WTC11 (cell line): Measurements from ENCODE around the gene PIP4K2C. TPM values are rescaled to one million over a fixed set of nuclear protein-coding genes. Genes with fewer than 3 reads are reported as not detected.

Experiments
- ATAC-seq: fragments of 200-7000 bp; cut with Tn5 transposase; 2 replicates; pipeline ENCODE4 v1.10.0; 2021; ENCODE audit warnings: mild to moderate bottlenecking, moderate library complexity
- CTCF ChIA-PET: fragments of 300-600 bp; sonication (Branson Sonifier 250); formaldehyde crosslinking; loops from one replicate; lab custom pipeline; 2021; ENCODE audit warnings: antibody characterized with exemption; lab: Charles Lee
- POLR2A ChIA-PET: fragments of 350-600 bp; sonication (Branson Sonifier 250); formaldehyde crosslinking; loops from one replicate; lab custom pipeline; 2021; ENCODE audit warnings: antibody characterized with exemption; lab: Charles Lee
- DNase-seq: peaks from one replicate; pipeline ENCODE4 v3.0.0; 2021; ENCODE audit warnings: low spot score
- H3K27ac Mint-ChIP-seq: 2 replicates; pipeline ENCODE4 v1.8.0; 2021; ENCODE audit warnings: mixed read lengths
- H3K27me3 Mint-ChIP-seq: 2 replicates; pipeline ENCODE4 v1.8.0; 2021; ENCODE audit warnings: low read depth, mild to moderate bottlenecking, moderate library complexity, mixed read lengths
- H3K36me3 Mint-ChIP-seq: 2 replicates; pipeline ENCODE4 v1.8.0; 2021; ENCODE audit warnings: mixed read lengths
- H3K4me1 Mint-ChIP-seq: 2 replicates; pipeline ENCODE4 v1.8.0; 2022; ENCODE audit warnings: mixed read lengths
- H3K4me3 Mint-ChIP-seq: 2 replicates; pipeline ENCODE4 v1.8.0; 2021; ENCODE audit warnings: mild to moderate bottlenecking, moderate library complexity, mixed read lengths
- H3K9me3 Mint-ChIP-seq: 2 replicates; pipeline ENCODE4 v1.8.0; 2021; ENCODE audit warnings: mixed read lengths
- CREB1 ChIP-seq: sonication (generic); formaldehyde crosslinking; IDR thresholded peaks from 2 replicates; pipeline ENCODE4 v1.8.0; 2023; ENCODE audit warnings: mild to moderate bottlenecking, missing genetic modification reagents
- ELF4 ChIP-seq: sonication (generic); formaldehyde crosslinking; IDR thresholded peaks from 2 replicates; pipeline ENCODE4 v1.8.1; 2022; ENCODE audit warnings: low read depth, mild to moderate bottlenecking, moderate library complexity, missing genetic modification reagents
- EMX1 ChIP-seq: fragments of 250-450 bp; sonication (Bioruptor Pico); IDR thresholded peaks from 2 replicates; pipeline ENCODE4 v1.8.0; 2021; ENCODE audit warnings: mild to moderate bottlenecking
- FOXP1 ChIP-seq: sonication (generic); formaldehyde crosslinking; IDR thresholded peaks from 2 replicates; pipeline ENCODE4 v1.8.0; 2022; ENCODE audit warnings: missing genetic modification reagents, mild to moderate bottlenecking, moderate library complexity, borderline replicate concordance
- GRHL2 ChIP-seq: fragments of 250-450 bp; sonication (Bioruptor Pico); IDR thresholded peaks from 2 replicates; pipeline ENCODE4 v1.8.0; 2022; ENCODE audit warnings: mild to moderate bottlenecking, moderate library complexity; ENCODE audit not compliant: insufficient replicate concordance, severe bottlenecking
- JAZF1 ChIP-seq: fragments of 250-450 bp; sonication (Bioruptor Pico); IDR thresholded peaks from 2 replicates; pipeline ENCODE4 v1.9.0; 2021; ENCODE audit warnings: moderate library complexity, mild to moderate bottlenecking, inconsistent platforms
- SMAD4 ChIP-seq: sonication (generic); formaldehyde crosslinking; IDR thresholded peaks from 2 replicates; pipeline ENCODE4 v1.8.0; 2022; ENCODE audit warnings: mild to moderate bottlenecking, missing genetic modification reagents
- ZNF232 ChIP-seq: sonication (generic); formaldehyde crosslinking; IDR thresholded peaks from 2 replicates; pipeline ENCODE4 v1.8.0; 2022; ENCODE audit warnings: mild to moderate bottlenecking, missing genetic modification reagents
- ZNF396 ChIP-seq: fragments of 250-450 bp; sonication (Bioruptor Pico); IDR thresholded peaks from 2 replicates; pipeline ENCODE4 v1.8.0; 2021; ENCODE audit warnings: mild to moderate bottlenecking, moderate library complexity, borderline replicate concordance
- total RNA-seq: library from RNA; stranded (reverse); gene quantifications from 3 replicates; pipeline ENCODE4 v1.2.3, GENCODE V29; 2021
- TF ChIP-seq, protein P1 (sequence below): sonication (generic); formaldehyde crosslinking; conservative IDR thresholded peaks from 2 replicates; pipeline ENCODE4 v1.8.1; 2023; ENCODE audit warnings: mild to moderate bottlenecking, low read depth, missing genetic modification reagents, moderate library complexity
- TF ChIP-seq, protein P2 (sequence below): sonication (generic); formaldehyde crosslinking; IDR thresholded peaks from 2 replicates; pipeline ENCODE4 v1.8.1; 2023; ENCODE audit warnings: mild to moderate bottlenecking, missing genetic modification reagents, borderline replicate concordance
- TF ChIP-seq, protein P3 (sequence below): sonication (generic); formaldehyde crosslinking; IDR thresholded peaks from 2 replicates; pipeline ENCODE4 v1.8.0; 2022; ENCODE audit warnings: mild to moderate bottlenecking, missing genetic modification reagents
- TF ChIP-seq, protein P4 (sequence below): sonication (generic); formaldehyde crosslinking; IDR thresholded peaks from 2 replicates; pipeline ENCODE4 v1.8.1; 2022; ENCODE audit warnings: missing genetic modification reagents, borderline replicate concordance
- TF ChIP-seq, protein P5 (sequence below): sonication (generic); formaldehyde crosslinking; IDR thresholded peaks from 2 replicates; pipeline ENCODE4 v1.8.0; 2023; ENCODE audit warnings: missing genetic modification reagents, mild to moderate bottlenecking, borderline replicate concordance
- TF ChIP-seq, protein P6 (sequence below): sonication (generic); formaldehyde crosslinking; IDR thresholded peaks from 2 replicates; pipeline ENCODE4 v1.8.1; 2023; ENCODE audit warnings: mild to moderate bottlenecking, moderate library complexity, missing genetic modification reagents

Gene PIP4K2C
- total RNA-seq, 1 experiment from 2014 or later = 25.4 TPM

DNA sequence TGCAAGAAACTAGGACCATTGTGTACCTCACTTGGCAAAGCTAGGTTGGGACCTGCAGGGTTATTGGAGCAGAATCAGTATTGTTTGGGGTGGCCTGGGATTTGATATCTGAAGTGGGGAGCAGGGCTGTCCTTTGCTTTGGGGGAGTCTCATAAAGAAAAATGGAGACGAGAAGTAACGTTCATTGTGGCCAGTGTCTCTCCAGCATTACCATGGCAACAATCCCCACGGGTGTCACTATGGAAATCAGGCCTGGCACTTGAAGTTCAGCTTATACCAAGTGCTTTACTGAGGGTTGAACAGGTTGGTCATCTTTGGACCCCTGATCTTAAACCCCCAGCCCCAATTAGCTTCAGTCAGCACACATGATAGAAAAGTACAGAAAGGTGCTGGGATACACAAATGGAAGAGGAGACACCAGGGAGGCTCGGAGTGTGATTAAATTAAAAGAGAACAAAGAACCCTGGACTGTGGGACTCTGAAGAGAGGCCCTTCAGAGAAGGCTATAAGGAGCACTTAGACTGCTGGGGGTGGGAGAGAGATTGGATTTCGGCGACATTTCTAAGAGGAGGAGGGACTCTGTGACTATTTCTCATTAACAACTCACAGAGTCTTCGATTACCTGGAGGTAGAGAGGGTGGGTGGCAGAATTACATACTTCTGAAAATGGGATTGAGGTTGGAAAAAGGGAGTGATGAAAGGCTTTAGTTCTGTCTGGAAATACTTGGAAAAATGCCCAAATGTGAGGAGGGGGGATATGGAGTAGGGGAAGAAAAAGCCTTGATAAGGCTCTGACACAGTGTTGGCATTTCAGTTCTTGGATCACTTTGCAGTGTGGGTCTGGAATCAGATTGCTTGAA lies 37.4 kb upstream of the PIP4K2C start:
- Mint-ChIP-seq H3K4me1 (peaks cover 33% of the 10 kb centered on the region), H3K9me3 (no peaks in the 10 kb centered on the region), H3K36me3 (no peaks in the 10 kb centered on the region), H3K4me3 (no peak overlapping the region), H3K27ac (no peak overlapping the region), H3K27me3 (peaks cover 10% of the 10 kb centered on the region)
- CTCF ChIA-PET = interaction anchor here (1.1 to 1.3 kb wide), 2 partner anchors 30 to 203 kb away, joined by 3 read pairs; no protein-coding TSS in a partner anchor
- DNase-seq = no peak
- TF ChIP-seq CREB1 = no peak
- TF ChIP-seq GRHL2 (CRISPR knock-in tag) = no peak
- TF ChIP-seq, protein P1, sequence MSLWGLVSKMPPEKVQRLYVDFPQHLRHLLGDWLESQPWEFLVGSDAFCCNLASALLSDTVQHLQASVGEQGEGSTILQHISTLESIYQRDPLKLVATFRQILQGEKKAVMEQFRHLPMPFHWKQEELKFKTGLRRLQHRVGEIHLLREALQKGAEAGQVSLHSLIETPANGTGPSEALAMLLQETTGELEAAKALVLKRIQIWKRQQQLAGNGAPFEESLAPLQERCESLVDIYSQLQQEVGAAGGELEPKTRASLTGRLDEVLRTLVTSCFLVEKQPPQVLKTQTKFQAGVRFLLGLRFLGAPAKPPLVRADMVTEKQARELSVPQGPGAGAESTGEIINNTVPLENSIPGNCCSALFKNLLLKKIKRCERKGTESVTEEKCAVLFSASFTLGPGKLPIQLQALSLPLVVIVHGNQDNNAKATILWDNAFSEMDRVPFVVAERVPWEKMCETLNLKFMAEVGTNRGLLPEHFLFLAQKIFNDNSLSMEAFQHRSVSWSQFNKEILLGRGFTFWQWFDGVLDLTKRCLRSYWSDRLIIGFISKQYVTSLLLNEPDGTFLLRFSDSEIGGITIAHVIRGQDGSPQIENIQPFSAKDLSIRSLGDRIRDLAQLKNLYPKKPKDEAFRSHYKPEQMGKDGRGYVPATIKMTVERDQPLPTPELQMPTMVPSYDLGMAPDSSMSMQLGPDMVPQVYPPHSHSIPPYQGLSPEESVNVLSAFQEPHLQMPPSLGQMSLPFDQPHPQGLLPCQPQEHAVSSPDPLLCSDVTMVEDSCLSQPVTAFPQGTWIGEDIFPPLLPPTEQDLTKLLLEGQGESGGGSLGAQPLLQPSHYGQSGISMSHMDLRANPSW (CRISPR knock-in tag) = no peak
- TF ChIP-seq ZNF232 (CRISPR knock-in tag) = no peak
- no peak for TF ChIP-seq EMX1 (CRISPR knock-in tag)
- TF ChIP-seq FOXP1 (CRISPR knock-in tag) = no peak
- TF ChIP-seq JAZF1 = no peak
- no peak for TF ChIP-seq ELF4 (CRISPR knock-in tag)
- TF ChIP-seq, protein P2, sequence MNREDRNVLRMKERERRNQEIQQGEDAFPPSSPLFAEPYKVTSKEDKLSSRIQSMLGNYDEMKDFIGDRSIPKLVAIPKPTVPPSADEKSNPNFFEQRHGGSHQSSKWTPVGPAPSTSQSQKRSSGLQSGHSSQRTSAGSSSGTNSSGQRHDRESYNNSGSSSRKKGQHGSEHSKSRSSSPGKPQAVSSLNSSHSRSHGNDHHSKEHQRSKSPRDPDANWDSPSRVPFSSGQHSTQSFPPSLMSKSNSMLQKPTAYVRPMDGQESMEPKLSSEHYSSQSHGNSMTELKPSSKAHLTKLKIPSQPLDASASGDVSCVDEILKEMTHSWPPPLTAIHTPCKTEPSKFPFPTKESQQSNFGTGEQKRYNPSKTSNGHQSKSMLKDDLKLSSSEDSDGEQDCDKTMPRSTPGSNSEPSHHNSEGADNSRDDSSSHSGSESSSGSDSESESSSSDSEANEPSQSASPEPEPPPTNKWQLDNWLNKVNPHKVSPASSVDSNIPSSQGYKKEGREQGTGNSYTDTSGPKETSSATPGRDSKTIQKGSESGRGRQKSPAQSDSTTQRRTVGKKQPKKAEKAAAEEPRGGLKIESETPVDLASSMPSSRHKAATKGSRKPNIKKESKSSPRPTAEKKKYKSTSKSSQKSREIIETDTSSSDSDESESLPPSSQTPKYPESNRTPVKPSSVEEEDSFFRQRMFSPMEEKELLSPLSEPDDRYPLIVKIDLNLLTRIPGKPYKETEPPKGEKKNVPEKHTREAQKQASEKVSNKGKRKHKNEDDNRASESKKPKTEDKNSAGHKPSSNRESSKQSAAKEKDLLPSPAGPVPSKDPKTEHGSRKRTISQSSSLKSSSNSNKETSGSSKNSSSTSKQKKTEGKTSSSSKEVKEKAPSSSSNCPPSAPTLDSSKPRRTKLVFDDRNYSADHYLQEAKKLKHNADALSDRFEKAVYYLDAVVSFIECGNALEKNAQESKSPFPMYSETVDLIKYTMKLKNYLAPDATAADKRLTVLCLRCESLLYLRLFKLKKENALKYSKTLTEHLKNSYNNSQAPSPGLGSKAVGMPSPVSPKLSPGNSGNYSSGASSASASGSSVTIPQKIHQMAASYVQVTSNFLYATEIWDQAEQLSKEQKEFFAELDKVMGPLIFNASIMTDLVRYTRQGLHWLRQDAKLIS (CRISPR knock-in tag) = no peak
- TF ChIP-seq, protein P3, sequence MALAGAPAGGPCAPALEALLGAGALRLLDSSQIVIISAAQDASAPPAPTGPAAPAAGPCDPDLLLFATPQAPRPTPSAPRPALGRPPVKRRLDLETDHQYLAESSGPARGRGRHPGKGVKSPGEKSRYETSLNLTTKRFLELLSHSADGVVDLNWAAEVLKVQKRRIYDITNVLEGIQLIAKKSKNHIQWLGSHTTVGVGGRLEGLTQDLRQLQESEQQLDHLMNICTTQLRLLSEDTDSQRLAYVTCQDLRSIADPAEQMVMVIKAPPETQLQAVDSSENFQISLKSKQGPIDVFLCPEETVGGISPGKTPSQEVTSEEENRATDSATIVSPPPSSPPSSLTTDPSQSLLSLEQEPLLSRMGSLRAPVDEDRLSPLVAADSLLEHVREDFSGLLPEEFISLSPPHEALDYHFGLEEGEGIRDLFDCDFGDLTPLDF (CRISPR knock-in tag) = no peak
- TF ChIP-seq, protein P4, sequence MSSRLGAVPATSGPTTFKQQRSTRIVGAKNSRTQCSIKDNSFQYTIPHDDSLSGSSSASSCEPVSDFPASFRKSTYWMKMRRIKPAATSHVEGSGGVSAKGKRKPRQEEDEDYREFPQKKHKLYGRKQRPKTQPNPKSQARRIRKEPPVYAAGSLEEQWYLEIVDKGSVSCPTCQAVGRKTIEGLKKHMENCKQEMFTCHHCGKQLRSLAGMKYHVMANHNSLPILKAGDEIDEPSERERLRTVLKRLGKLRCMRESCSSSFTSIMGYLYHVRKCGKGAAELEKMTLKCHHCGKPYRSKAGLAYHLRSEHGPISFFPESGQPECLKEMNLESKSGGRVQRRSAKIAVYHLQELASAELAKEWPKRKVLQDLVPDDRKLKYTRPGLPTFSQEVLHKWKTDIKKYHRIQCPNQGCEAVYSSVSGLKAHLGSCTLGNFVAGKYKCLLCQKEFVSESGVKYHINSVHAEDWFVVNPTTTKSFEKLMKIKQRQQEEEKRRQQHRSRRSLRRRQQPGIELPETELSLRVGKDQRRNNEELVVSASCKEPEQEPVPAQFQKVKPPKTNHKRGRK (CRISPR knock-in tag) = no peak
- TF ChIP-seq ZNF396 = no peak
- TF ChIP-seq SMAD4 (CRISPR knock-in tag) = no peak
- TF ChIP-seq, protein P5, sequence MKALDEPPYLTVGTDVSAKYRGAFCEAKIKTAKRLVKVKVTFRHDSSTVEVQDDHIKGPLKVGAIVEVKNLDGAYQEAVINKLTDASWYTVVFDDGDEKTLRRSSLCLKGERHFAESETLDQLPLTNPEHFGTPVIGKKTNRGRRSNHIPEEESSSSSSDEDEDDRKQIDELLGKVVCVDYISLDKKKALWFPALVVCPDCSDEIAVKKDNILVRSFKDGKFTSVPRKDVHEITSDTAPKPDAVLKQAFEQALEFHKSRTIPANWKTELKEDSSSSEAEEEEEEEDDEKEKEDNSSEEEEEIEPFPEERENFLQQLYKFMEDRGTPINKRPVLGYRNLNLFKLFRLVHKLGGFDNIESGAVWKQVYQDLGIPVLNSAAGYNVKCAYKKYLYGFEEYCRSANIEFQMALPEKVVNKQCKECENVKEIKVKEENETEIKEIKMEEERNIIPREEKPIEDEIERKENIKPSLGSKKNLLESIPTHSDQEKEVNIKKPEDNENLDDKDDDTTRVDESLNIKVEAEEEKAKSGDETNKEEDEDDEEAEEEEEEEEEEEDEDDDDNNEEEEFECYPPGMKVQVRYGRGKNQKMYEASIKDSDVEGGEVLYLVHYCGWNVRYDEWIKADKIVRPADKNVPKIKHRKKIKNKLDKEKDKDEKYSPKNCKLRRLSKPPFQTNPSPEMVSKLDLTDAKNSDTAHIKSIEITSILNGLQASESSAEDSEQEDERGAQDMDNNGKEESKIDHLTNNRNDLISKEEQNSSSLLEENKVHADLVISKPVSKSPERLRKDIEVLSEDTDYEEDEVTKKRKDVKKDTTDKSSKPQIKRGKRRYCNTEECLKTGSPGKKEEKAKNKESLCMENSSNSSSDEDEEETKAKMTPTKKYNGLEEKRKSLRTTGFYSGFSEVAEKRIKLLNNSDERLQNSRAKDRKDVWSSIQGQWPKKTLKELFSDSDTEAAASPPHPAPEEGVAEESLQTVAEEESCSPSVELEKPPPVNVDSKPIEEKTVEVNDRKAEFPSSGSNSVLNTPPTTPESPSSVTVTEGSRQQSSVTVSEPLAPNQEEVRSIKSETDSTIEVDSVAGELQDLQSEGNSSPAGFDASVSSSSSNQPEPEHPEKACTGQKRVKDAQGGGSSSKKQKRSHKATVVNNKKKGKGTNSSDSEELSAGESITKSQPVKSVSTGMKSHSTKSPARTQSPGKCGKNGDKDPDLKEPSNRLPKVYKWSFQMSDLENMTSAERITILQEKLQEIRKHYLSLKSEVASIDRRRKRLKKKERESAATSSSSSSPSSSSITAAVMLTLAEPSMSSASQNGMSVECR = no peak
- TF ChIP-seq, protein P6, sequence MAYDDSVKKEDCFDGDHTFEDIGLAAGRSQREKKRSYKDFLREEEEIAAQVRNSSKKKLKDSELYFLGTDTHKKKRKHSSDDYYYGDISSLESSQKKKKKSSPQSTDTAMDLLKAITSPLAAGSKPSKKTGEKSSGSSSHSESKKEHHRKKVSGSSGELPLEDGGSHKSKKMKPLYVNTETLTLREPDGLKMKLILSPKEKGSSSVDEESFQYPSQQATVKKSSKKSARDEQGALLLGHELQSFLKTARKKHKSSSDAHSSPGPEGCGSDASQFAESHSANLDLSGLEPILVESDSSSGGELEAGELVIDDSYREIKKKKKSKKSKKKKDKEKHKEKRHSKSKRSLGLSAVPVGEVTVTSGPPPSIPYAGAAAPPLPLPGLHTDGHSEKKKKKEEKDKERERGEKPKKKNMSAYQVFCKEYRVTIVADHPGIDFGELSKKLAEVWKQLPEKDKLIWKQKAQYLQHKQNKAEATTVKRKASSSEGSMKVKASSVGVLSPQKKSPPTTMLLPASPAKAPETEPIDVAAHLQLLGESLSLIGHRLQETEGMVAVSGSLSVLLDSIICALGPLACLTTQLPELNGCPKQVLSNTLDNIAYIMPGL (CRISPR knock-in tag) = no peak
- POLR2A ChIA-PET = no interaction called here
- ATAC-seq = no peak
